ENCODE measurements around the gene SOWAHC. TPM values are rescaled to one million over a fixed set of nuclear protein-coding genes. Genes with fewer than 3 reads are reported as not detected.

SOWAHC gene
- total and polyA plus RNA-seq, 2 of the 13 experiments (the other 11 are each of a cell fraction or from before 2014, with no cell fraction given), result 21.2 to 22.5 TPM

GRCh38 chr2:109614715-109615636 lies 812 bp downstream of the SOWAHC start (continued):
- TF ChIP-seq USF2 (IDR thresholded peaks at IDR 0.05; ENCODE audit: low read depth, low read length) (no peak), USF2 (CRISPR knock-in tag; IDR thresholded peaks at IDR 0.05; ENCODE audit: borderline replicate concordance) (no peak), FOXA3 (CRISPR knock-in tag; IDR thresholded peaks at IDR 0.05) (no peak; the same call in 1 of the 2 replicates), CCAR2 (optimal IDR thresholded peaks at IDR 0.05; ENCODE audit: low read depth, low read length) (no peak), GABPB1 (CRISPR knock-in tag; IDR thresholded peaks at IDR 0.05) (peak; percentile 53), POLR2AphosphoS5 (IDR thresholded peaks at IDR 0.05; ENCODE audit: low read depth, low read length) (no peak), ZNF772 (CRISPR knock-in tag; IDR thresholded peaks at IDR 0.05) (no peak; the same call in 1 of the 2 replicates), FOXP1 (IDR thresholded peaks at IDR 0.05) (no peak), FOXP1 (CRISPR knock-in tag; IDR thresholded peaks at IDR 0.05) (no peak), TCF12 (IDR thresholded peaks at IDR 0.05) (no peak), TCF12 (CRISPR knock-in tag; IDR thresholded peaks at IDR 0.05) (peak; percentile 53), ZNF337 (CRISPR knock-in tag; IDR thresholded peaks at IDR 0.05; ENCODE audit: borderline replicate concordance, low read depth) (no peak; the same call in 1 of the 2 replicates), TFDP1 (CRISPR knock-in tag; IDR thresholded peaks at IDR 0.05; ENCODE audit: borderline replicate concordance) (peak; percentile 80; the same call in 1 of the 2 replicates), SRSF1 (optimal IDR thresholded peaks at IDR 0.05; ENCODE audit: low read depth, low read length) (peak; percentile 14), TEAD3 (CRISPR knock-in tag; optimal IDR thresholded peaks at IDR 0.05; ENCODE audit: borderline replicate concordance) (no peak), DNMT1 (CRISPR knock-in tag; IDR thresholded peaks at IDR 0.05) (no peak), ZSCAN31 (CRISPR knock-in tag; IDR thresholded peaks at IDR 0.05; ENCODE audit: low read depth) (no peak), ZNF264 (CRISPR knock-in tag; IDR thresholded peaks at IDR 0.05) (peak; percentile 71), ATF7-NPFF (CRISPR knock-in tag; IDR thresholded peaks at IDR 0.05; ENCODE audit: low read depth) (0 out of 2 replicates have a peak, but pooled peaks have one; percentile 27), REL (CRISPR knock-in tag; conservative IDR thresholded peaks at IDR 0.05) (peak; percentile 96), TCF7L2 (IDR thresholded peaks at IDR 0.05; ENCODE audit: low read depth, low read length) (no peak)
- TF ChIP-seq, protein P1, sequence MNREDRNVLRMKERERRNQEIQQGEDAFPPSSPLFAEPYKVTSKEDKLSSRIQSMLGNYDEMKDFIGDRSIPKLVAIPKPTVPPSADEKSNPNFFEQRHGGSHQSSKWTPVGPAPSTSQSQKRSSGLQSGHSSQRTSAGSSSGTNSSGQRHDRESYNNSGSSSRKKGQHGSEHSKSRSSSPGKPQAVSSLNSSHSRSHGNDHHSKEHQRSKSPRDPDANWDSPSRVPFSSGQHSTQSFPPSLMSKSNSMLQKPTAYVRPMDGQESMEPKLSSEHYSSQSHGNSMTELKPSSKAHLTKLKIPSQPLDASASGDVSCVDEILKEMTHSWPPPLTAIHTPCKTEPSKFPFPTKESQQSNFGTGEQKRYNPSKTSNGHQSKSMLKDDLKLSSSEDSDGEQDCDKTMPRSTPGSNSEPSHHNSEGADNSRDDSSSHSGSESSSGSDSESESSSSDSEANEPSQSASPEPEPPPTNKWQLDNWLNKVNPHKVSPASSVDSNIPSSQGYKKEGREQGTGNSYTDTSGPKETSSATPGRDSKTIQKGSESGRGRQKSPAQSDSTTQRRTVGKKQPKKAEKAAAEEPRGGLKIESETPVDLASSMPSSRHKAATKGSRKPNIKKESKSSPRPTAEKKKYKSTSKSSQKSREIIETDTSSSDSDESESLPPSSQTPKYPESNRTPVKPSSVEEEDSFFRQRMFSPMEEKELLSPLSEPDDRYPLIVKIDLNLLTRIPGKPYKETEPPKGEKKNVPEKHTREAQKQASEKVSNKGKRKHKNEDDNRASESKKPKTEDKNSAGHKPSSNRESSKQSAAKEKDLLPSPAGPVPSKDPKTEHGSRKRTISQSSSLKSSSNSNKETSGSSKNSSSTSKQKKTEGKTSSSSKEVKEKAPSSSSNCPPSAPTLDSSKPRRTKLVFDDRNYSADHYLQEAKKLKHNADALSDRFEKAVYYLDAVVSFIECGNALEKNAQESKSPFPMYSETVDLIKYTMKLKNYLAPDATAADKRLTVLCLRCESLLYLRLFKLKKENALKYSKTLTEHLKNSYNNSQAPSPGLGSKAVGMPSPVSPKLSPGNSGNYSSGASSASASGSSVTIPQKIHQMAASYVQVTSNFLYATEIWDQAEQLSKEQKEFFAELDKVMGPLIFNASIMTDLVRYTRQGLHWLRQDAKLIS (CRISPR knock-in tag; IDR thresholded peaks at IDR 0.05), result no peak; the same call in 1 of the 2 replicates
- TF ChIP-seq, protein P2, sequence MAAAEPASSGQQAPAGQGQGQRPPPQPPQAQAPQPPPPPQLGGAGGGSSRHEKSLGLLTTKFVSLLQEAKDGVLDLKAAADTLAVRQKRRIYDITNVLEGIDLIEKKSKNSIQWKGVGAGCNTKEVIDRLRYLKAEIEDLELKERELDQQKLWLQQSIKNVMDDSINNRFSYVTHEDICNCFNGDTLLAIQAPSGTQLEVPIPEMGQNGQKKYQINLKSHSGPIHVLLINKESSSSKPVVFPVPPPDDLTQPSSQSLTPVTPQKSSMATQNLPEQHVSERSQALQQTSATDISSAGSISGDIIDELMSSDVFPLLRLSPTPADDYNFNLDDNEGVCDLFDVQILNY (CRISPR knock-in tag; conservative IDR thresholded peaks at IDR 0.05), result no peak
